ENCODE data around the gene PI4KB.

Gene PI4KB

DNA sequence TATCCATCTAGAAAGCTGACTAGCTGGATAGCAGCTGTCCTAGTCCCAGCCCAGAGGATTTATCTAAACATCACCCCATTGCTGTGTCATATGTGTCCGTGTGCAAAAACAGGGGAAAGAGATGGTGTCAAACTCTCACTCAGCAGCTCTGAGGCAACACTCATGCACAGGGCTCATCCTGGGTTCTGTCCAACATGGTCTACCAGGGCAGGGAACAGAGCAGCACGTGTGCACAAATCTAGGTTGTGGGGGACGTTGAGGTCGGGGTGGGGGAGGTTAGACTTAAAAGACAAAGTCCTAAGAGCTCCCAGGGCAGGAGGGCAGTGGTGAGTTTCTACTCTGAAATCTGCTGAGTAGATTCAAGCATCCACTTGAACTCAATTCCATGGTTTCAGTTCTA is 16.2 kb downstream of the PI4KB start:
- DNase-seq, result no peak

GRCh38 chr1:151309811-151310323 is 17.3 kb downstream of the PI4KB start:
- DNase-seq, result no peak

DNA sequence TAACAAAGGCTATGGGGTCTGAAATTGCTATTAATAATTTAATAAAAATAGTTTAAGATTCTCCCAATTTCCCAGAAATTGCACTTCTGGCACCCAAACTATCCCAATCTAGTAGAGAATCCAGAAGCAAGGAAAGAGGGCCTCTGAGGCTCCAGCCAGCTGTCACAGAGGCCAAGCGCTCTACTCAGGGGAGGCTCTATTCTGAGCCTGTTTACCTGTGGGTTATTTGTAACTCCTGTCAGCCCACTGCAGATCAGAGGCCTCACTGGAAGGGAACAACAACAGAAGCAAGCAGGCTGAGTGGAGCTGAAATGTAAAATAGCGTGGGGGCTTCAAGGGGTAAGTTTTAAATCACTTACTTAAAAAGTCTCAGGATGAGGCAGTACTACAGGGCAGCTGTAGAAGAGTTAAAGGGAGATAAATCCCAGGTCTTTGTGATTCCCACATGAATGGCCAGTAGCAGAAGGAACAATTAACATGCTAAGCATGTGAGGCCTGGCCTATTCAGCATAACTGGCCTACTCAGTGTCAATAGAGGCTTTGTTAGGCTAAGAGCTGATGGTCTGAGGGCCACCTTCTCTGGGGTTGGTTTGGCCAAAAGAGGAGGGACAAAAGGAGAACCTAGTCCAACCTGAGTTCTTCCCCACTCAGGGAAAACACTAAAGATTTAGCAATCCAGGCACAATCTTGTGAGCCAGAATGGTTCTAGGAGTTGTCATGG is 32.3 kb downstream of the PI4KB start:
- no peak for DNase-seq

DNA sequence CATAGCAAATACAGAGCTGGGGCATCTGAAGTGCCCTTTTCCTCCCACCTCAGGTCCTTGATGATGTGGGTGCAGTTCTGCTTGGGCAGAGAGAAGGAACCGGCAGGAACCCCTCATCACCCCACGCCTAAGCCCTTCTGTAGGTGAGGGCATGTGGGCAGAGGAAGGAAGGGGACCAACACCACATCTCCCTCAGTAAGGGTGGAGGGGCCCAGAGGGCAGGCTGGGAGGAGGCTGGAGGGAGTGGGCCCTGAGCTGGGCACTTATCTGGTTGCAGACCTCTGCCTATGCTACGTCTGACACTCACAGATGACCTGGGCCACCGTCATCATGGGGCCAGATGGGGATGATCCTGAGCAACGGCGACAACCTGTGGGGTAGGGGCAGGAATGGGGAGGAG is 34.1 kb downstream of the PI4KB start:
- no peak for DNase-seq

GRCh38 chr1:151292207-151293030 is 34.8 kb downstream of the PI4KB start:
- no peak for DNase-seq

- DNase-seq, result no peak
These were observed 36.4 kb downstream of the PI4KB start for GRCh38 chr1:151290709-151291303.

DNA sequence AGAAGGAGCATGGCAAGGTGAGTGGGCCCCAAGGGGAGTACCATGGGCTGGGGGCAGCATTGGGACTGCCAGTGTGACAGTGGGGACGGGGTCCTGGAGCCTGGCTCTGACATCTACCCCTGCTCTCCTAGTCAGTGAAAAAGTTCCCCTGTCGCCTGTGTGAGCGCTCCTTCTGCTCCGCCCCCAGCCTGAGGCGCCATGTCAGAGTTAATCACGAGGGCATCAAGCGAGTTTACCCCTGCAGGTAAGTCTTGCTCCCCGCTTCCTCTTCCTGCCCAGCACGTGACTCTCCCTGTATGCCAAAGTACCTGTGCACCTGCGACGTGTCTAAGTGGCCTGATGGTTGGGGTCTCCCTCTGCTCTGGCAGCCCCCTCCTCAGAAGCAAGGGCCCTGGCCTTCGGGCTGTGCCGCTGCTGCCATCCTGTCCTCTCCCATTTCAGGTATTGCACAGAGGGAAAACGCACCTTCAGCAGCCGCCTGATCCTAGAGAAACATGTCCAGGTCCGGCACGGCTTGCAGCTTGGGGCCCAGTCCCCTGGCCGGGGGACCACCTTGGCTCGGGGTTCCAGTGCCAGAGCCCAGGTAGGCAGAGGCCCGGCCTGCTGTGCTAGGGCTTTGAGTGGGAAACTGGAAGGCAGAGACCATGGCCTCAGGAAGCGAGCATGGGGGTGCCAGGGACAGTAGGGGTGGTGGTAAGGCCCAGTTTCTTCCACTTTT is 37.1 kb downstream of the PI4KB start:
- no peak for DNase-seq

GRCh38 chr1:151289080-151289935 is 37.9 kb downstream of the PI4KB start:
- no peak for DNase-seq

GRCh38 chr1:151288502-151288901 is 38.7 kb downstream of the PI4KB start:
- DNase-seq, result no peak

DNA sequence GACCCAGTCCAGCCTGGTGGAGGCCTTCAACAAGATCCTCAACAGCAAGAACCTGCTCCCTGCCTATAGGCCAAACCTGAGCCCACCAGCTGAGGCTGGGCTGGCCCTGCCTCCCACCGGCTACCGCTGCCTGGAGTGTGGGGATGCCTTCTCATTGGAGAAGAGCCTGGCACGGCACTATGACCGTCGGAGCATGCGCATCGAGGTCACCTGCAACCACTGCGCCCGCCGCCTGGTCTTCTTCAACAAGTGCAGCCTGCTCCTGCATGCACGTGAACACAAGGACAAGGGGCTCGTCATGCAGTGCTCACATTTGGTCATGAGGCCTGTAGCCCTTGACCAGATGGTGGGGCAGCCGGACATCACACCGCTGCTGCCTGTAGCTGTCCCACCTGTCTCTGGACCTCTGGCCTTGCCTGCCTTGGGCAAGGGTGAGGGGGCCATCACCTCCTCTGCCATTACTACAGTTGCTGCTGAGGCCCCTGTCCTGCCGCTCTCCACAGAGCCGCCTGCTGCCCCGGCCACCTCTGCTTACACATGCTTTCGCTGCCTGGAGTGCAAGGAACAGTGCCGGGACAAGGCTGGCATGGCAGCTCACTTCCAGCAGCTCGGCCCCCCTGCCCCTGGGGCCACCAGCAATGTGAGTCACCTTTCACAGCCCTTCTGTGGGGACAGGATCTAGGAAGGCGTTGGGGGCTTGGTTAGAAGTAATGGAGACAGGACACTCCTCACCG is 39.3 kb downstream of the PI4KB start:
- no peak for DNase-seq

GRCh38 chr1:151287341-151287699 is 39.9 kb downstream of the PI4KB start:
- DNase-seq, result no peak

- no peak for DNase-seq
These were observed 40.4 kb downstream of the PI4KB start for GRCh38 chr1:151286619-151287340.

DNA sequence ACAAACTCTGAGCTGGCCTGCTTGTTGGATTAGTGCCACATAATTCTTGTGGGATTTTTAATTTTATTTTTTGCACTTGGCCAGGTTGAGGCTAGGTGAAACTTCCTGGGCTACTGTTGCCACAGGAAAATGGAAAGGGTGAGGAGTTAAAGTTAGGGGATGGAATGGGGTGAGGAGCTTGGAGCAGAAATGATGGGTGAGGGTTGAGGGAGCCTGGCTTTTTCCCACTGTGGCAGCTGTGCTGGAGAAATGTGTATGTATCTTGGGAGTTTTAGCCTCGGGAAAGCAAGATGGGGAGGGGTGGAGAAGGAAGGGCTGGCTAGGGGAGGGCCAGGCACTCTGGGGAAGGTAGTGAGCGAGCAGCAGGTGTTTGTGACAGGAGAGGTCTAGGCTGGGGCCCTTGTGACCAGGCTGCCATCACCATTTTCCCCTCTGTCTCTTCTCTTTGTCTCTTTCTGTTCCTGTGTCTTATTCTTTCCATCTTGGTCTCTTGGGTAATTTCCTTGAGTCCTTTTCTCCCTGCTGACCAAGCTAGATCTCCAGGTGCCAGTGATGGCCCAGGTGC is 43.1 kb downstream of the PI4KB start:
- DNase-seq, result no peak

GRCh38 chr1:151282883-151283725 is 44.1 kb downstream of the PI4KB start:
- DNase-seq, result peak; percentile 12

GRCh38 chr1:151281969-151282882 is 45.0 kb downstream of the PI4KB start, which contains the start of gene ZNF687:
Gene ZNF687, plus strand, starts transcription at chr1:151282299. Its CDS starts 3,993 bp downstream, at chr1:151286292.
- DNase-seq, result peak; percentile 100

DNA sequence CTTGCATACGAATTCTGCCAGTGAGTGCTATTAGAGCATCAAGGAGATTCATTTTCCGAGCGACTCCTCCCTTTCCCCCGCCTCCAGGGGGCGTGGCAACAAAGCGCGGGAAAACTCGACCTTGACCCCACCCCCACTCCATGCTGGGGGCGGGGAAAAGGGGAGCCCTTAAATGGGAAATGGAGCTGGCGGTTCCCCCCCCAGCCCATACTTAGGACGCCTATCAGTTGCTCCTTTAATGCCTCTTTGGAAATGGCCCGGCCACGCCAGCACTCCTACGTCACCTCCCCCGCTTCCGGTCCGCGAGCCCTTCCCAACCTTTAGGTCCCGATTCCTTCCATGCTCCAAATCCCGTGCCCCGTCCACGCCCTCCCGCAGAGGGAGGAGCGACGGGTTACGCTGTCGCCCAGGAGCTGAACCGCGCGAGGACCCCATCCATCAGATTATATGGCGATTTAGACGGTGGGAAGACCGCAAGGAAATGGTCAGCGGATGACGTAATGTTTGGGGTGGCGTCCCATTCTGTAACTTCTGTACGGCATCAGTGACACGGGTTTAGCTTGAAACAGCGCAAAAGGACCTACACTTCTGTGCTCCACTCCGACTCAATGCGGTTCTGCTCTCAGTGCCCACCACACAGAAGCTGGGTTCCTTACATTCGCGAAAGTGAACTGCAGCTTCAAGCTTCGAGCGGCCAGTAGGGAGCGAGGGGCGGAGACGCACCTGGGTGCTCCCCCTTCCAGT is 45.8 kb downstream of the PI4KB start:
- peak; percentile 97 for DNase-seq

GRCh38 chr1:151277249-151277648 is 50.0 kb downstream of the PI4KB start:
- DNase-seq, result no peak
